Body of pancreas (tissue), 4 donors: ENCODE measurements around the gene GRHL1. TPM values are rescaled to one million over a fixed set of nuclear protein-coding genes. Genes with fewer than 3 reads are reported as not detected.

Experiments used
- ATAC-seq: fragments of 150-250 bp; one replicate; pipeline ENCODE4 v1.9.1; 2016
- DNase-seq, 4 donors: peaks; one replicate each; pipeline ENCODE4 v3.0.0-alpha.2; 2019
- H3K27ac ChIP-seq, 4 donors: fragments of 200-600 bp; sonication (generic); 1 replicate in 3 of 4; 2 replicates in 1 of 4; pipeline versions ENCODE4 v1.5.1 to v1.6.1; 2016 to 2019; ENCODE audit warnings: mild to moderate bottlenecking in 1 of 4, mixed read lengths in 1 of 4, moderate library complexity in 1 of 4
- H3K27me3 ChIP-seq, 2 donors: fragments of 200-600 bp; sonication (generic); one replicate each; pipeline ENCODE4 v1.6.0; 2016; ENCODE audit warnings: mild to moderate bottlenecking in 1 of 2
- H3K36me3 ChIP-seq, 2 donors: fragments of 200-600 bp; sonication (generic); replicated peaks in 1 of 2; 2 replicates each; pipeline ENCODE4 v1.5.1; 2016; ENCODE audit warnings: low read depth in 2 of 2; ENCODE audit not compliant: insufficient read depth in 1 of 2
- H3K4me1 ChIP-seq: fragments of 200-600 bp; sonication (generic); one replicate; pipeline ENCODE4 v1.6.0; 2016
- H3K4me3 ChIP-seq, 2 donors: fragments of 200-600 bp; sonication (generic); 1 replicate in 1 of 2; 2 replicates in 1 of 2; pipeline ENCODE4 v1.5.1; 2016 to 2019
- H3K9me3 ChIP-seq, 3 donors: fragments of 200-600 bp; sonication (generic); 1 replicate in 2 of 3; 2 replicates in 1 of 3; pipeline ENCODE4 v1.5.1; 2016
- POLR2A ChIP-seq, 3 donors: fragments of 450-650 bp; IDR thresholded peaks; one replicate each; pipeline ENCODE4 v1.6.1; 2016; ENCODE audit warnings: antibody characterized with exemption in 3 of 3, mild to moderate bottlenecking in 2 of 3
- WGBS, 2 donors: methylation state at CpG; one replicate each; pipeline ENCODE4 v1.1.5; 2017; 5-methylcytosine and 5-hydroxymethylcytosine counted together
- intact Hi-C: fragments of 100-400 bp; cut with DNase I; formaldehyde crosslinking; loops from one replicate; pipeline ENCODE4 v1.15.1; 2023
- total RNA-seq, 2 donors: library from RNA; depleted of rRNA; stranded (reverse); fragments of >200 nt; gene quantifications; one replicate each; pipeline ENCODE4 v1.1.0, GENCODE V29; 2016
- TF ChIP-seq, protein P1 (sequence below), 7 experiments: fragments of 450-650 bp in 4 of 7; fragments of 200-600 bp in 3 of 7; sonication (generic) in 3 of 7; IDR thresholded peaks; one replicate each; pipeline ENCODE4 v1.5.1; 2016 to 2019; ENCODE audit warnings: antibody characterized with exemption in 7 of 7

GRHL1 gene
- total RNA-seq, 2 donors from 2014 or later = 2.0 to 4.2 TPM

DNA sequence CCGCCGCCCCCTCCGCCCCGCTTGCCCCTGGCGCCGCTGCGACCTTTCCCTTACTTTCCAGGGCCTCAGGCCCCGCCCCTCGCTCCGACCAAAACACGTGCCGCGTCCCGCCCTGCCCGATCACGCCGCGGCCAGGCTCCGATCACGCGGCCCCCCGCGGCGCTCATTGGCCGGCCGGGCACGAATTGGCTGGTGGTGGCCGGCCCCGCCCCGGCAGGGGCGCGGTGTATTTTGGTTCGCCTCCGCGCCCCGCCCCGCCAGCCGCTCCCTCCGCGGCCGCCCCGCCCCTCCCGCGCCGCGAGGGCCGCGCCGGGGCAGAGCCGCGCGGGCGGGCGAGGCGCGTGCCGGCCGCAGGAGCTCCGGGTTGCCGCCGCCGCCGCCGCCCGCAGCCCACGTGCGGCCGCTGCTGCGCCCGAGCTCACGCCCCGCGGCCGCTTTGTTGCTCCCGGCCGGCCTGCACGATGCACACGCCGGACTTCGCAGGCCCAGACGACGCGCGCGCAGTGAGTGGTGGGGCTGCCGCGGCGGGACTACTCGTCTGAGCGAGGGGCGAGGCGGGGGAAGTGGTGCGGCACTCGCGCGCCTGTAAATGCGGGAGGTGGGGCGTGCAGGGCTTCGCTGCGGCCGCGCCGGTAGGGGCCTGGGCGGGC lies 91.9 kb downstream of the GRHL1 start, which contains the start of gene KLF11:
Gene KLF11, plus strand, starts transcription at position 295 of the 650 bp plus-strand sequence. Its CDS starts 167 bp downstream, at position 462.
- WGBS, 2 donors = 0% methylated on average over 65 of the region's 104 CpGs; no CpG with 5 or more reads in 1 of the 2 donors
- Histone ChIP-seq H3K4me3 (peak within 1 kb of the TSS in 1 of 2 donors; percentile 13), H3K9me3 (no peaks in the 10 kb centered on the region), H3K4me1 (peaks cover 74% of the 10 kb centered on the region), H3K27me3 (no peaks in the 10 kb centered on the region), H3K36me3 (peaks cover 0 to 13% of the 10 kb centered on the region in 2 donors), H3K27ac (peak within 1 kb of the TSS; percentile 98 to 100 (median 98))
- intact Hi-C loops = no loop called here
- ATAC-seq (peak; percentile 76), DNase-seq (peak; percentile 94 to 98 (median 97))
- TF ChIP-seq POLR2A (IDR thresholded peaks at IDR 0.05) = peak in 1 of 3 donors; percentile 66
- TF ChIP-seq, protein P1, sequence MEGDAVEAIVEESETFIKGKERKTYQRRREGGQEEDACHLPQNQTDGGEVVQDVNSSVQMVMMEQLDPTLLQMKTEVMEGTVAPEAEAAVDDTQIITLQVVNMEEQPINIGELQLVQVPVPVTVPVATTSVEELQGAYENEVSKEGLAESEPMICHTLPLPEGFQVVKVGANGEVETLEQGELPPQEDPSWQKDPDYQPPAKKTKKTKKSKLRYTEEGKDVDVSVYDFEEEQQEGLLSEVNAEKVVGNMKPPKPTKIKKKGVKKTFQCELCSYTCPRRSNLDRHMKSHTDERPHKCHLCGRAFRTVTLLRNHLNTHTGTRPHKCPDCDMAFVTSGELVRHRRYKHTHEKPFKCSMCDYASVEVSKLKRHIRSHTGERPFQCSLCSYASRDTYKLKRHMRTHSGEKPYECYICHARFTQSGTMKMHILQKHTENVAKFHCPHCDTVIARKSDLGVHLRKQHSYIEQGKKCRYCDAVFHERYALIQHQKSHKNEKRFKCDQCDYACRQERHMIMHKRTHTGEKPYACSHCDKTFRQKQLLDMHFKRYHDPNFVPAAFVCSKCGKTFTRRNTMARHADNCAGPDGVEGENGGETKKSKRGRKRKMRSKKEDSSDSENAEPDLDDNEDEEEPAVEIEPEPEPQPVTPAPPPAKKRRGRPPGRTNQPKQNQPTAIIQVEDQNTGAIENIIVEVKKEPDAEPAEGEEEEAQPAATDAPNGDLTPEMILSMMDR (IDR thresholded peaks at IDR 0.05) = no peak

DNA sequence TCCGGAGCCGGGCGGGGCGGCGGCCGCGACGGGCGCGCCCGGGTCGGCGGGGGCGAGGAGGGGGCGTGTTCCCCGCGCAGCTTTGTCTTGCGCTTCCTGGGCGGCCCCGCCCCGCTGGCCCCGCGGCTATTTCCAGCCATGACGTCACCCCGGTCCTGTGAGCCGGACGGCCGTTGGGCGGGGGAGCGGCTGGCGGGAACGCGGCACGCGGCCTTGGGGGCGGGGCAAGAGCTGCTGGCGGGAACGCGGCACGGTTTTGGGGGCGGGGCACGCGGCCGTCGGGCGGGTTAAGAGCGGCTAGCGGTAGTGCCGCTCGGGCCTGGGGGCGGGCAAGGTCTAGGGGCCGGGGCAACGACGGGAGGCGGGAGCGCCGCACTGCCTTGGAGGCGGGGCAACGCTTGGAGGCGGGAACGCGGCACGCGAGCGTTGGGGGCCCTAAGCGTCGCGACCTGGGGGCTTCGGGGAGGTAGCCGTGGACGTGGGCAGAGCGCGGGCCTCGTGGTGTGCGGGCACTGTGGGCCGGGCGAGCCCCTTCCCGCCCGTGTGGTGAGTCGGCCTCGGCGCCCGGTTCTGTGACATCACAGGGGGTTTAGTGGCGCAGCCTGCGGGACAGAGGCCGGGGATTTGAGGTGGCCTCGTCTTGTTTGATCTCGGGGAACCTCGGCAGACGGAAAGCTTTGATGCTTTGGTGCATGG lies 92.6 kb downstream of the GRHL1 start:
- 5 to 22% methylated on average over 7 to 81 of the region's 90 CpGs for WGBS, 2 donors
- H3K9me3 ChIP-seq = no peaks in the 10 kb centered on the region
- intact Hi-C loops = no loop called here
- peaks cover 79% of the 10 kb centered on the region for H3K4me1 ChIP-seq
- H3K27me3 ChIP-seq = no peaks in the 10 kb centered on the region
- peak; percentile 70 for ATAC-seq
- peak; percentile 58 to 84 (median 72) for TF ChIP-seq POLR2A (IDR thresholded peaks at IDR 0.05)
- TF ChIP-seq, protein P1 (IDR thresholded peaks at IDR 0.05) = peak in 2 of 7 experiments; percentile 15 to 18
- DNase-seq = peak; percentile 99 to 100 (median 99)
- peak overlapping the region in 1 of 2 donors; percentile 13 for H3K4me3 ChIP-seq
- peaks cover 0 to 15% of the 10 kb centered on the region in 2 donors for H3K36me3 ChIP-seq
- H3K27ac ChIP-seq = peak overlapping the region; percentile 98 to 100 (median 98)

DNA sequence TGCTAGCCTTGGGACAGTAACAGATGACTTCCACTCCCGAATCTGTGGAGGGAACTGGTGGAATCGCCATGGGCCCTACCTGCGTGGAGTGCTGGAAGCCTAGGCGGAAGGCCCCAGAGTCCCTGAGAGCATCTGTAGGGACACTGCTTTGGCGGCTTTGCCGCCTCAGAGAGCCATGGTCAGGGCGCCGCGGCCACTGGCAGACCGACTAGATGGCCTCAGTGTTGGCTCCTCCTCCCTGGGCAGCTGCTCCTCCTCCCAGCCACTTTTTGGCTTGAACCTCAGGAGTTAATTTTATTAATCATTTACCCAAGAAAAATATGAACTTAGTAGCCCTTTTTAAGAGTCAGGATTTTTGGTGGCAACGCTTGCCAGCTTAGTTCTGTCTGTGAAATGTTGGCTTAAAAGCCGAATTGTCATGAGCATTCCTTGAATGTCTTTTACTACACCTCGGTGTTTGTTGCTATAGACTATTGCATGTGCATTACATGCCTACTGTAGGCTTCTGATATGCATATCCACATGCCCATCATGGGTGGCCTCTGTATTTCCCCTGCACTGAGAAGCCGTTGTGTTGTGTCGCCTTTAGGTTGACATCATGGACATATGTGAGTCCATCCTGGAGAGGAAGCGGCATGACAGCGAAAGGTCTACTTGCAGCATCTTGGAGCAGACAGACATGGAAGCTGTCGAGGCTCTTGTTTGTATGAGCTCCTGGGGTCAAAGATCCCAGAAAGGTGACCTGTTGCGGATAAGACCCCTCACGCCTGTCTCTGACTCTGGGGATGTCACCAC lies 94.3 kb downstream of the GRHL1 start:
- intact Hi-C loops = no loop called here
- H3K36me3 ChIP-seq = peaks cover 0 to 15% of the 10 kb centered on the region in 2 donors
- no peak overlapping the region for H3K4me3 ChIP-seq
- H3K4me1 ChIP-seq = peaks cover 80% of the 10 kb centered on the region
- TF ChIP-seq, protein P1 (IDR thresholded peaks at IDR 0.05) = no peak
- TF ChIP-seq POLR2A (IDR thresholded peaks at IDR 0.05) = peak; percentile 91 to 92 (median 91)
- WGBS, 2 donors = 29 to 39% methylated on average over 16 to 20 of the region's 20 CpGs
- ATAC-seq (peak; percentile 22), DNase-seq (peak; percentile 86 to 93 (median 92))
- H3K9me3 ChIP-seq = no peaks in the 10 kb centered on the region
- H3K27me3 ChIP-seq = no peaks in the 10 kb centered on the region
- peak overlapping the region; percentile 98 to 100 (median 98) for H3K27ac ChIP-seq

DNA sequence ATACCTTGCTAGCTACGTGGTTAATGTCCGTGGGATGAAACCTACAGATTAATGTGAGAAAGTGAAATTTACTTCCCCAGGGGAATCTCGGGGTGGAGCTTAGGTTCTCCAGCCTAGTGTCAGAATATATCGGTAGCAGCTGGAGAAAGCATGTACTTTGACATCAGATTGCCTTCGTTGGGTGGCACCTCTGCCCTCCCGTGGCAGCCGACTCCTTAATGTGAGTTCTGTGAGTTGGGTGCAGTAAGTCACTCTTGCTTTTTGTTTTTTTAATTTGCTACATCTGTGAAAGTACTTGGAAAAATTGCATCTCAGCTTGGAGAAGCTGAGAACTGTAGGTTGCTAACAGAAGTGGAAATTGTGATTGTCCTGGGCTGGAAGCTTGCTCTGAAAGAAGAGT lies 95.4 kb downstream of the GRHL1 start:
- peaks cover 69% of the 10 kb centered on the region for H3K4me1 ChIP-seq
- no peak for DNase-seq
- intact Hi-C loops = no loop called here

More for the DNA sequence above, 95.4 kb downstream of the GRHL1 start:
- H3K4me3 ChIP-seq = no peak overlapping the region
- no peaks in the 10 kb centered on the region for H3K9me3 ChIP-seq
- 39 to 40% methylated on average over 7 of the region's 7 CpGs for WGBS, 2 donors
- ATAC-seq = no peak
- TF ChIP-seq, protein P1 (IDR thresholded peaks at IDR 0.05) = no peak
- H3K27me3 ChIP-seq = no peaks in the 10 kb centered on the region
- H3K27ac ChIP-seq = peak overlapping the region in 1 of 4 donors; percentile 98
- H3K36me3 ChIP-seq = peaks cover under 1 to 15% of the 10 kb centered on the region in 2 donors
